ENCODE measurements around the gene TECTA. TPM values are rescaled to one million over a fixed set of nuclear protein-coding genes. Genes with fewer than 3 reads are reported as not detected.

The TECTA gene
- total RNA-seq, 4 donors from 2014 or later, result 1.3 to 6.4 (median 3.3) TPM

DNA sequence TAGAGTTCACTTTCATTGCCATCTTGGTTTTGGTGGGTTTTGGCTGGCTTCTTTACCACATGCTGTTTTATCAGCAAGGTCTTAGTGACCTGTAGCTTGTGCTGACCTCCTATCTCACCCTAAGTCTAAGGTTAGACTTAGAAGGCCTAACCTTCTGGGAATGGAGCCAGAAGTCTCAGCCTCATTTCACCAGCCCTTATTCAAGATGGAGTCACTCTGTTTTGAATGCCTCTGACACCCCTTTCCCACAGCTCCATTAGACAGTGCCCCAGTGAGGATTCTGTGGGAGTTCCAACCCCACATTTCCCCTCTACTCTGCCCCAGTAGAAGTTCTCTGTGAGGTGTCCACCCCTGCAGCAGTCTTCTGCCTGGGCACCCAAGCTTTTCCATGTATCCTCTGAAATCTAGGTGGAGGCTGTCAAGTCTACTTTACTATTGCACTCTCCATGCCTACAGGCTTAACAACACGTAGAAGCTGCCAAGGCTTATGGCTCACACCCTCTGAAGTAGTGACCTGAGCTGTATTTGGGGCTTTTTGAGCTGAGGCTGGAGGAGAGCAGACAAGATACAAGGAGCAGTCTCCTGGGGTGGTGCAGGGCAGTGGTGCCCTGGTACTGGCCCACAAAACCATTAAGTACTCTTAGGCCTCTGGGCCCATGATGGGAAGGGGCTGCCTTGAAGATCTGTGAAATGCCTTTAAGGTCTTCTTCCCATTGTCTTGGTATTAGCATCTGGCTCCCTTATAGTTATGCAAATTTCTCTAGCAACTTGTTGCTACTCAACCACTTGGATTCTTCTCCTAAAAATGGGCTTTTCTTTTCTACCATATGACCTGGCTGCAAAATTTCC is 125.6 kb downstream of the TECTA start:
- intact Hi-C loops (cut with DNase I), result no loop called here

DNA sequence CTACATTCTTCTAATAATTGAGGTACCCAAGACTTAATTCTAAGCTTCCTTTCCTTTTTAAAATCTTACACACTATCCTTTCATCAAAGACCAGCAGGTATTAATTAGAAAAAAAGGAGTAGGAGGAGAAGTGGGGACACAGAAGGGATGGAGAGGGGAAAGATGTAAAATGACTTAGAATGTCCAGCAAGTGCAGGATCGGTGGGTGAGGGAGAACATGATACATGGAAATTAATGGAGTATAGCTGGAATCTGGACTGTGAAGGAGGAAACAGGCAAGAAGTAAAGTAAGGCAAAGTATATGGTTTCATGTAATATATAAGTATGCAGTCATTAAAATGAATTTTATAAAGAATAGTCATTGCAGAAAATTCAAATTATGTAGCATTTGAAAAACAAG is 127.8 kb downstream of the TECTA start:
- H3K27ac ChIP-seq, result no peak overlapping the region
- no peak overlapping the region for H3K4me3 ChIP-seq (replicated peaks in 1 of 3)
- H3K9me3 ChIP-seq, result no peaks in the 10 kb centered on the region
- H3K27me3 ChIP-seq, result no peaks in the 10 kb centered on the region
- TF ChIP-seq, protein P1, sequence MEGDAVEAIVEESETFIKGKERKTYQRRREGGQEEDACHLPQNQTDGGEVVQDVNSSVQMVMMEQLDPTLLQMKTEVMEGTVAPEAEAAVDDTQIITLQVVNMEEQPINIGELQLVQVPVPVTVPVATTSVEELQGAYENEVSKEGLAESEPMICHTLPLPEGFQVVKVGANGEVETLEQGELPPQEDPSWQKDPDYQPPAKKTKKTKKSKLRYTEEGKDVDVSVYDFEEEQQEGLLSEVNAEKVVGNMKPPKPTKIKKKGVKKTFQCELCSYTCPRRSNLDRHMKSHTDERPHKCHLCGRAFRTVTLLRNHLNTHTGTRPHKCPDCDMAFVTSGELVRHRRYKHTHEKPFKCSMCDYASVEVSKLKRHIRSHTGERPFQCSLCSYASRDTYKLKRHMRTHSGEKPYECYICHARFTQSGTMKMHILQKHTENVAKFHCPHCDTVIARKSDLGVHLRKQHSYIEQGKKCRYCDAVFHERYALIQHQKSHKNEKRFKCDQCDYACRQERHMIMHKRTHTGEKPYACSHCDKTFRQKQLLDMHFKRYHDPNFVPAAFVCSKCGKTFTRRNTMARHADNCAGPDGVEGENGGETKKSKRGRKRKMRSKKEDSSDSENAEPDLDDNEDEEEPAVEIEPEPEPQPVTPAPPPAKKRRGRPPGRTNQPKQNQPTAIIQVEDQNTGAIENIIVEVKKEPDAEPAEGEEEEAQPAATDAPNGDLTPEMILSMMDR (IDR thresholded peaks at IDR 0.05), result no peak
- no peak for TF ChIP-seq POLR2A (IDR thresholded peaks at IDR 0.05)
- no peak for DNase-seq
- no peaks in the 10 kb centered on the region for H3K36me3 ChIP-seq
- H3K4me1 ChIP-seq, result no peaks in the 10 kb centered on the region
- WGBS, 2 donors, result 83 to 86% methylated on average over 1 of the region's 1 CpG
- intact Hi-C loops (cut with DNase I), result no loop called here

More for the DNA sequence above, 125.6 kb downstream of the TECTA start:
- no peak overlapping the region for H3K27ac ChIP-seq
- 73 to 100% methylated on average over 1 of the region's 1 CpG for WGBS, 2 donors
- no peak for TF ChIP-seq POLR2A (IDR thresholded peaks at IDR 0.05)
- TF ChIP-seq, protein P1 (IDR thresholded peaks at IDR 0.05), result no peak
- no peak for DNase-seq
- H3K4me1 ChIP-seq, result no peaks in the 10 kb centered on the region
- H3K4me3 ChIP-seq (replicated peaks in 1 of 3), result no peak overlapping the region
- no peaks in the 10 kb centered on the region for H3K27me3 ChIP-seq
- H3K9me3 ChIP-seq, result no peaks in the 10 kb centered on the region
- no peaks in the 10 kb centered on the region for H3K36me3 ChIP-seq

DNA sequence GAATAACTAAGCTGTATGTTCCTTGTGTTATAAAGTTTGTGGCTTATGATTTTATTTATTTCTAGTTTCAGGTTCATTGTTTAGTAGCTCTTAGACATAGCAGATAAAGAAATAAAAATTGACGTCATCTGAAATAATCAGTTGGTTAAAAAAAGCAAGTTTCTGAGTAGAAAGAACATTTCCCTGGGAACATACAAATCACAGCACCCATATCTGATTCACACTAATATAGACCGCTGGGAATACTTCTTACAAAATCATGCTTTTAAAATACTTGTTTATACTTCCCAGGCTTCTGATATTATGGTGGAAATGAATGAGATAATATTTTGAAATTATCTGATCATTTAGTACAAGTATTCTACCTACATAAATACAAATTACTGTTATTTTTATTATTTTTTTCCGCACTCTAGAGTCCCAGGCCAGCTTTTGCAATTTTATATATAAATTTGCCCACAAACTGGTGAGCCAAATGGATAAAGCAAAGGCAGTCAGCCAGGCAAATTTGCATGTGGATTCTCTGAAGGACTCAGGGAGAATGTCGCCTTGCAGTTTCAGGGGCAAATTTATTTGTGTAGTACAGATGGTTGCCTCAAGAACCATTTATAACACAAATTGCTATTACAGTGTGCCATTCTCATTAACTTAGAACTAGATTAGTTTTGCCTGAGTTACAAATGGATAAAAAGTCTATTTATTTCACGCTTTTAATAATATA is 128.6 kb downstream of the TECTA start:
- no peaks in the 10 kb centered on the region for H3K4me1 ChIP-seq
- TF ChIP-seq, protein P1 (IDR thresholded peaks at IDR 0.05), result no peak
- no peak for TF ChIP-seq POLR2A (IDR thresholded peaks at IDR 0.05)
- no peak overlapping the region for H3K4me3 ChIP-seq (replicated peaks in 1 of 3)
- intact Hi-C loops (cut with DNase I), result no loop called here
- no peaks in the 10 kb centered on the region for H3K27me3 ChIP-seq
- no peaks in the 10 kb centered on the region for H3K36me3 ChIP-seq
- no peaks in the 10 kb centered on the region for H3K9me3 ChIP-seq
- H3K27ac ChIP-seq, result no peak overlapping the region
- no peak for DNase-seq
- 81 to 85% methylated on average over 5 of the region's 5 CpGs for WGBS, 2 donors

GRCh38 chr11:121231576-121232278 is 130.7 kb downstream of the TECTA start:
- Histone ChIP-seq H3K4me3 (replicated peaks in 1 of 3) (no peak overlapping the region), H3K27me3 (no peaks in the 10 kb centered on the region), H3K4me1 (no peaks in the 10 kb centered on the region), H3K9me3 (no peaks in the 10 kb centered on the region), H3K27ac (no peak overlapping the region), H3K36me3 (no peaks in the 10 kb centered on the region)
- 87 to 89% methylated on average over 8 of the region's 8 CpGs for WGBS, 2 donors
- no peak for DNase-seq
- intact Hi-C loops (cut with DNase I), result no loop called here
- no peak for TF ChIP-seq POLR2A (IDR thresholded peaks at IDR 0.05)
- TF ChIP-seq, protein P1 (IDR thresholded peaks at IDR 0.05), result no peak
